ENCODE measurements around the gene DNAJC1.

DNA sequence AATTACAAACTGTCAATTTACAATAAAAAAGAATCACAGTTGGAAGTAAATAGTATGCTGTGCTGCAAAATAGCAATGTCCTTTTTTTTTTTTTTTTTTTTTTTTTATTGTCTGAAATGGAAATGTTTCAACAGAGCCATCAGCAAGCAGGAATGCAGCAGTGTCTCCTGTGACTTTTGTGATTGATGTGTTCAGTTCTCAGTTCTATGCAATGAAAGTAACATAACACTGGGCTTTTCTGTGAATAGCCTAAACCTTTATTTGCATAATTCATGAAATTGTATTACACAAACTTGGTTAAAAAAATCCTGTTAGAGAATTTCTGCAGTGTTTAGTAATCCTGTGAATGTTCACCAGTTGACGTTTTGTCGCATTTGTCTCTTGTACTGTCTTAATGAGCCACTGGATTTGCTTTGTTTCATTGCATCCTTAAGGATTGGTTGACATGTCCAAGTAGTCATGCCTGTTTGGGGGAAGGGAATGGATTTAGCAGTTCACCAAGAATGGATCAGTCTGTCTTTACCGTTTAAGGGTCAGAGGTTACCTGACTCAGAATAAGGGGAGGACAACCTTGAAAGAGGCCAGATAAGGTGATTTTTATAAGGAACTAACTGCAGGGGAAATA is 276.8 kb downstream of the DNAJC1 start:
- TF ChIP-seq, protein P1, sequence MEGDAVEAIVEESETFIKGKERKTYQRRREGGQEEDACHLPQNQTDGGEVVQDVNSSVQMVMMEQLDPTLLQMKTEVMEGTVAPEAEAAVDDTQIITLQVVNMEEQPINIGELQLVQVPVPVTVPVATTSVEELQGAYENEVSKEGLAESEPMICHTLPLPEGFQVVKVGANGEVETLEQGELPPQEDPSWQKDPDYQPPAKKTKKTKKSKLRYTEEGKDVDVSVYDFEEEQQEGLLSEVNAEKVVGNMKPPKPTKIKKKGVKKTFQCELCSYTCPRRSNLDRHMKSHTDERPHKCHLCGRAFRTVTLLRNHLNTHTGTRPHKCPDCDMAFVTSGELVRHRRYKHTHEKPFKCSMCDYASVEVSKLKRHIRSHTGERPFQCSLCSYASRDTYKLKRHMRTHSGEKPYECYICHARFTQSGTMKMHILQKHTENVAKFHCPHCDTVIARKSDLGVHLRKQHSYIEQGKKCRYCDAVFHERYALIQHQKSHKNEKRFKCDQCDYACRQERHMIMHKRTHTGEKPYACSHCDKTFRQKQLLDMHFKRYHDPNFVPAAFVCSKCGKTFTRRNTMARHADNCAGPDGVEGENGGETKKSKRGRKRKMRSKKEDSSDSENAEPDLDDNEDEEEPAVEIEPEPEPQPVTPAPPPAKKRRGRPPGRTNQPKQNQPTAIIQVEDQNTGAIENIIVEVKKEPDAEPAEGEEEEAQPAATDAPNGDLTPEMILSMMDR (conservative IDR thresholded peaks at IDR 0.05; ENCODE audit: low read depth, low read length), result no peak
- TF ChIP-seq CEBPB (IDR thresholded peaks at IDR 0.05; ENCODE audit: low read depth, low read length) (no peak), CHD1 (IDR thresholded peaks at IDR 0.05; ENCODE audit: low read depth, low read length) (no peak), SMC3 (IDR thresholded peaks at IDR 0.05; ENCODE audit: low read depth, low read length) (no peak), POLR2A (IDR thresholded peaks at IDR 0.05; ENCODE audit: low read depth, low read length) (no peak), RAD21 (IDR thresholded peaks at IDR 0.05; ENCODE audit: low read length) (no peak), NFE2L2 (IDR thresholded peaks at IDR 0.05; ENCODE audit: low read depth, low read length) (no peak)

All from IMR-90 (cell line).